ENCODE measurements around the gene GRIN2A. TPM values are rescaled to one million over a fixed set of nuclear protein-coding genes. Genes with fewer than 3 reads are reported as not detected.

GRIN2A gene
- total RNA-seq, 2 donors from 2014 or later, result 1.6 to 3.2 TPM

DNA sequence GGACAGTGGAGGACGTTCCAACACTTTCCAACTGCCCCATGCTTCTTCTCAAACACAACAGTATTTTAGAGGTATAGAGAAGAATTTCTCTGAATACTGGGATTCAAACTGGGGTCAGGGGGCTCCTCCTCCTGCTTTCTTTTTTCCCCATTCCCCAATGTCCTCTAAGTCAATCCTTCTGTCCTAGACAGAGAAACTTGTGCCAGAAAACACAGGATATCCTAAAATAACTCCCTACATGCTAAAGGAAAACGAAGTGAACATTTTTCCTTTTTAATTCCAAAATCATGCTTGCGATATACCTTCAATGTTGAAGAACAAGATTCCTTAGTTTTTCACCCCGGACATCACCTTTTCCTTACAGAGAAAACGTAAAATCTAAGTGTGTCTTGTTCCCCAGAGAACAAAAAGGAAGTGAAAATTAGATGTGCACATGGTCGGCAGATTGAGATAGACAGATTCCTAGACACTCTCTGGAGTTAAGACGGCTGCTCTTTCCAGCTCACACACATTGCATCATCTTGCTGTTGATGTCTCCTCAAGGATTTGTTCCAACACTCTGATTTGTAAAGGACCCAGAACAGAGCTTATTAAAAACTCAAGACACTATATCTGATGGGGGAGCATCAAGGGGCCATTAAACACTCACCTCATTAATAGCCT is 228.2 kb downstream of the GRIN2A start:
- intact Hi-C loops (cut with DNase I), result no loop called here
- no peak for DNase-seq (ENCODE audit: low spot score)

- intact Hi-C loops (cut with DNase I), result no loop called here
- no peak for DNase-seq (ENCODE audit: low spot score)
Observed at GRCh38 chr16:9950658-9951057, 231.6 kb downstream of the GRIN2A start.

GRCh38 chr16:9949396-9949795 is 232.8 kb downstream of the GRIN2A start:
- DNase-seq (ENCODE audit: low spot score), result no peak
- intact Hi-C loops (cut with DNase I), result no loop called here

- intact Hi-C loops (cut with DNase I), result no loop called here
- DNase-seq (ENCODE audit: low spot score), result no peak
Observed at GRCh38 chr16:9948933-9949332, 233.3 kb downstream of the GRIN2A start.

DNA sequence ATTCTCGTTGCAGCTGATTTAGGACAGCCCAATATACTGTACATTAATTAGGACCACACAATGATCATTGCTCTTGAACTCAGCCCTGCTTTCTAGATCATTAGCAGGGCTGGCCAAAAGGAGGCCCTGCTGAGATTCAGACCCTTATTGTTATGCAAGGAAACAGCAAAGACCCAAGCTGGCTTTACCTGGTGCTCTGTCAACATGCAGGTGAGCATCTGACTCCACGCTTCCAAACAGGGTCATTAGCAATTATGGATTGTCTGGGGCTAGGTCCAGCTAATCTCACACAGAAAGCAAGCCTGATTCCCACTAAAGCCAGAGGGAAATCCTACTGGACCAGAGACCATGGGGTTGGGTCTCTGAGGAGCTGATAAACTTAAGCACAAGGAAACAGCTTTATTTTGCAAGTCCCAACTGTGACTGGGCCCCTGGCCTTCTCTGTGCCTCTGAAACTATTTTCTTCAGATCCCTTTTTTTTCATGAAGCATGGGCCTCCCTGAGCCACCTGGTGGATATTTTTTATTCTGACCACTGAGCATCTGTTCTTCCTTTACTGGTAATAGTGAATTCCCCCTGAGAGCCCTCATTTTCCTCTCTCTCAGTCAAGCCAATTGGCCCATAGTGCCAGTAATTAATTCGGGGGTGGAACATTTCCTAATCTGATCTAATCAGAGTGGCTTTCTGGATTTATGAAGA is 236.1 kb downstream of the GRIN2A start:
- no peak for DNase-seq (ENCODE audit: low spot score)
- intact Hi-C loops (cut with DNase I), result no loop called here

DNA sequence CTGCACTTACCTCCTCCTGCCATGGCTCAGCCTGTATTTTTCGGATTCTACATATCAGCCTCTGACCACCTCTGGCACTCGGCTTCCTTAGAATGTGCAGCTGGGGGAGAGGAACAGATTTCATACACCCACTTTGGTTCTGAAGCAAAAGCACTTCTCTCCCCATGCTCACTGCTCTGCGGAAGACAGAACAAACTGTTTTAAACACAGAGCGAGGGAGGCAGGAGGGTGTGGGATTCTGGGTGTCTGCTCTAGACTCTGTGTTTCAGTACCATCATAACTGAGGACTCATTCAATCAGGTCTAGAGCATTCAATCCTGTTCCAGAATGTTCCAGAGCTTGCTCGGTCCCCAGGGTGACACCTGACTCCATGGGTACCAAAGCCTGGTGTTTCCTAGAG is 239.1 kb downstream of the GRIN2A start:
- intact Hi-C loops (cut with DNase I), result no loop called here
- no peak for DNase-seq (ENCODE audit: low spot score)

- intact Hi-C loops (cut with DNase I), result no loop called here
- no peak for DNase-seq (ENCODE audit: low spot score)
Observed at GRCh38 chr16:9941245-9941644, 241.0 kb downstream of the GRIN2A start.

- peak; percentile 88 for DNase-seq (ENCODE audit: low spot score)
- intact Hi-C loops (cut with DNase I), result no loop called here
Observed at GRCh38 chr16:9934723-9935508, 247.3 kb downstream of the GRIN2A start.

DNA sequence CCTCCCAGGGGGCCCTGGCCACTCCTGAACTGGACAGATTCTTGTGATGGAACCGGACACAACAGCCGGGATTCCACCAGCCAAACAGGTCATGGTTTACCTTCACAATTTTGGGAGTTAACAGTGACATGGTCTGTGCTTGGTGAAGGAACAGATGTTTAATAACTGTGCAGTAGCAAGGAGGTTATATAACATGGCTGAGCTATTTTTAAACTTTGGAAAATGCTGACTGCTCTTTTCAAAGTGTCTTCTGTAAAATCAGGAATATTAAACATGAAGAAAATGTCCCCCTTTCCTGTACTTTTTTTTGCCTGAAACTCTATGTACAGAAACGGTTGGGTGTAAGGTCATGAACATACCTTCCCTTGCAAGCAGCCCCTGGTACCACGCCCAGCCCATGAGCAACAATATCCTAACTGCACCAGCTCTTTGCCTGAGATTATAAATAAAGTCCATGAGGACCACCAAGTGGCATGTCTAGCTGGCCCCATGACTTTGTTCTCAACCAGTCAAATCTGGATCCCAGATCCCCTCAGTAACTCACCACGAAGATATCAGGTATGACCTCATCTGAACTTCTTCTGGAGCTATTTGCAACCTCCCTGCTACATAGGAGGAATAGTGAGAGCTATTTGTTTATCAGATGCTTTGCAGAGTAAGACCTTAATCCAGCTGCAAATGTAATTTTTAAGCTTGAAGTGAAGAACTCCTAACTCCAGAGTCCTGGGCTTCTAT is 249.1 kb downstream of the GRIN2A start:
- intact Hi-C loops (cut with DNase I), result no loop called here
- DNase-seq (ENCODE audit: low spot score), result no peak

- DNase-seq (ENCODE audit: low spot score), result no peak
- intact Hi-C loops (cut with DNase I), result no loop called here
Observed at GRCh38 chr16:9932000-9932399, 250.2 kb downstream of the GRIN2A start.

DNA sequence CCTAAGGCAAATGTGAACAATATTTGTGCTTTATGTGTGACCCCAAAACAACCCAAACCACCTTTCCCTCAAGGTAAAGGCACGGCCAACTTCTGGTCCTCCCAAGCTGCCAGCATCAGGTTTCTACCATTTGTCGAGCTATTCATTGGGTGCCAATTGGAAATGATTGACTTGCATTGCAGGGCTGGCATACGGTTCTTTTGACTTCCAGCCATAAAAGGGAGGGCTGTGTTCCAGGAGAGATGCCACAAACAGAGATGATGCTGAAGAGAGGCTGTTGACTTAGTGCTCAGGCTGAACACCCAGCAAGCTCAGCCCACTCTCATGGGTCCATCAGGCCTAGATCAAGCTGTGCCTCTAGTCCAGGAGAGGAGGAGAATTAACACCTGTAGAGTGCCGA is 252.4 kb downstream of the GRIN2A start:
- no peak for DNase-seq (ENCODE audit: low spot score)
- intact Hi-C loops (cut with DNase I), result no loop called here

- no peak for DNase-seq (ENCODE audit: low spot score)
- intact Hi-C loops (cut with DNase I), result no loop called here
Observed at GRCh38 chr16:9929313-9929712, 252.9 kb downstream of the GRIN2A start.

DNA sequence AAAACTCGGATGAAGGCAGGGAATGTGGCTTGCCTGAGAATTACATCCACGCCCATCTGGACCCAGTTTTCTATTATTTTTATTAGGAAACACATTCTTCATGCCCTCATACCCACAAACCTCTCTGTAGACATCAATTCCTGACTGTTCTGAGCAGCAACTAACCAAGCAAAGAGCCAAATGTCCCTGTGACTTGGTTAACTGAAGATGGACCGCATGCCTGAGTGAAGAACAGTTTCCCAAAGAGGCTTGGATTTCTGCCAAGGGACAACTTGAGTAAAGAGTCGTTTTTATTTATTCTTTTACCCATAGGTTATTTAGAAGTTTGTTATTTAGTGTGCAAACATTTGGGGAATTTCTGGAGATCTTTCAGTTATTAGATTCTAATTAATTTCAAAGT is 259.8 kb downstream of the GRIN2A start:
- DNase-seq (ENCODE audit: low spot score), result no peak
- intact Hi-C loops (cut with DNase I), result no loop called here

DNA sequence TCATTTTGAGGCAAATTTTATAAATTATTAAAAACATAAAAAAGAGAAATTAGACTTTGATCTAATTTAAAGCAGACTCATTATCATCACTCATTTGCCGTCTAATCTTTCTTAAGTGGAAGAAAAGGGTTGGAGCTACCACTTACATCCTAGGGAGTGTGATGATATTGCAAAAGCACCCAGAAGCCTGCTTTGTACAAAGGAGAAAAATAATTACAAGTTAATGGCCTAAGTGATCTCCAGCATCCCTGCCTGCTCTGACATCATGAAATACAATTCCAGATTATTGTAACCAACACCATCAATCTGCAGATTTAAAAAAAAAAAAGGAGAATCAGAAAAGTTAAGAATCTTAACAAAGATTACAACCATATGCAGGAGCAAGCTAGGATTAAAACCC is 260.2 kb downstream of the GRIN2A start:
- intact Hi-C loops (cut with DNase I), result no loop called here
- DNase-seq (ENCODE audit: low spot score), result no peak

DNA sequence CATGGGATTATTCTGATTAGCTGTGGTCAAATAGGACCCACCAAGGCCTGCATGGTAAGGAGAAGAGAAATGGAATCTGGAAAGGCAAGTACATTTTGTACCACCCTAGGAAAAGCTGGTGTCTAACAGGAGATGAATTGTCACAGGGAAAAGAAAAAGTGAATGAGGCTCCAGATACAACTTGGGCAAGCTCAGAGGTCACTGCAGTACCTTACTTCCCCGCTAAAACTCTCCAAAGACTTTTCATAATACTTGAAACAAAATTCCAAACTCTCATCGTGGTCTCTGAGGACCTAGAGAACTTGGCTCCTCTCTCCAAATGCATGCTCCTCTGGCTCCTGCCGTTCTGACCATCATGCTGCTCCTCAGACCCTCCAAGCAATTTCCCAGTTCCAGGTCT is 262.8 kb downstream of the GRIN2A start:
- intact Hi-C loops (cut with DNase I), result no loop called here
- DNase-seq (ENCODE audit: low spot score), result no peak

DNA sequence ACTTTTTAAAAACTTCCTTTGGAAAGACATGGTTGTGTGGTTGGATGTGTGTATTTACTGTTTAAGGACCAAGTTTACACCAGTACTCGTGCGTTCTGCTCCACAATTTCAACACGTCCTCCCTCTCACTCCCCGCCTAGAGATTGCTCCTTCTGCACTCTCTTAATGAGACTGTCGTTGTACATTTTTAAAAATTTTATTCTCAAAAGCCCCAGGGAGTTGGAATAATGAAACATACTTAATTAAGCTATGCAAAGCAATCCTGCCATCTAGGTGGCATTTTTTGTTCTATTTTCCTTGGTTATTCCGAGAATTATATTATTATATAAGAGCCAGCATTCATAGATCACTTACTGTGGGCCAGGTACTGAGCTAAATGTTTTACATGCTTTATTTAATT is 264.5 kb downstream of the GRIN2A start:
- DNase-seq (ENCODE audit: low spot score), result no peak
- intact Hi-C loops (cut with DNase I), result no loop called here

GRCh38 chr16:9913604-9914326 is 268.5 kb downstream of the GRIN2A start:
- DNase-seq (ENCODE audit: low spot score), result no peak
- intact Hi-C loops (cut with DNase I), result no loop called here

DNA sequence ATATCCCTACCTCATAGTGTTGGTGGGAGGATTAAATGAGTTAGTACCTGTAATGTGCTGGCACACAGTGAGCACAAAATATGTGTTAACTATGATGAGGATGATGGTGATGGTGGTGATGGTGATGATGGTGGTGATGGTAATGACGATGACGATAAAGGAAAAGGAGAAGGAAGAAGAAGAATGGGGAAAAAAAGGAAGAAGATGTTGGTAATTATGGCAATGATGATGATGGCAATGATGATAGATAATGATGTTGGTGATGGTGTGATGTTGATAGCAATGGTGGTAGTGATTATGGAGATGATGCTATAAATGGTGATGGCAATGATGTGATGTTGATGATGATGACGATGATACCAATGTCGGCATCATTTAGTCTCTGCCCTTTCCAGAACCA is 270.2 kb downstream of the GRIN2A start:
- no peak for DNase-seq (ENCODE audit: low spot score)
- intact Hi-C loops (cut with DNase I), result no loop called here

- intact Hi-C loops (cut with DNase I), result no loop called here
- no peak for DNase-seq (ENCODE audit: low spot score)
Observed at GRCh38 chr16:9911231-9911630, 271.0 kb downstream of the GRIN2A start.
